IPS DF 4.7 (cell line): ENCODE results near the gene PLPPR5.
A peak's percentile ranks its signal among the peaks of the same experiment; 100 is the strongest.
"Not testable (repeated sequence)": the region's sequence is repeated elsewhere in the genome, so short reads cannot be mapped to it uniquely, and the experiment has no call there.

Source experiments
- DNase-seq: peaks from one replicate; pipeline ENCODE4 v3.0.0-alpha.2; 2013; ENCODE audit warnings: low spot score; ENCODE audit errors: extremely low read depth

PLPPR5 gene

GRCh38 chr1:99004861-99005442 is at the start of gene PLPPR5:
Gene PLPPR5, minus strand, starts transcription at chr1:99004861. Its CDS starts 190 bp downstream, at chr1:99004671.
- DNase-seq: no peak

- no peak for DNase-seq
Observed at GRCh38 chr1:99051611-99052283, 47.1 kb upstream of the PLPPR5 start.

- no peak for DNase-seq
Observed at GRCh38 chr1:99049745-99050144, 45.1 kb upstream of the PLPPR5 start.

- not testable (repeated sequence) for DNase-seq
Observed at GRCh38 chr1:99036746-99037145, 32.1 kb upstream of the PLPPR5 start.

- DNase-seq: no peak
Observed at GRCh38 chr1:99018313-99018712, 13.7 kb upstream of the PLPPR5 start.

GRCh38 chr1:99017655-99018054 is 13.0 kb upstream of the PLPPR5 start:
- no peak for DNase-seq

- DNase-seq: no peak
Observed at GRCh38 chr1:99010679-99011078, 6.0 kb upstream of the PLPPR5 start.

GRCh38 chr1:99007366-99007765 is 2.7 kb upstream of the PLPPR5 start:
- DNase-seq: no peak

GRCh38 chr1:99005537-99005942 is 879 bp upstream of the PLPPR5 start:
- DNase-seq: no peak

- no peak for DNase-seq
Observed at GRCh38 chr1:99004254-99004860, 304 bp downstream of the PLPPR5 start.

- DNase-seq: no peak
Observed at GRCh38 chr1:99003581-99004253, 944 bp downstream of the PLPPR5 start.

- DNase-seq: no peak
Observed at GRCh38 chr1:98992844-98993243, 11.8 kb downstream of the PLPPR5 start.

GRCh38 chr1:98991127-98992012 is 13.3 kb downstream of the PLPPR5 start:
- peak; percentile 60 for DNase-seq

- no peak for DNase-seq
Observed at GRCh38 chr1:98989556-98989907, 15.1 kb downstream of the PLPPR5 start.

GRCh38 chr1:98988904-98989555 is 15.6 kb downstream of the PLPPR5 start:
- no peak for DNase-seq

GRCh38 chr1:98985687-98986086 is 19.0 kb downstream of the PLPPR5 start:
- no peak for DNase-seq

- no peak for DNase-seq
Observed at GRCh38 chr1:98981917-98982513, 22.6 kb downstream of the PLPPR5 start.

- DNase-seq: no peak
Observed at GRCh38 chr1:98979463-98979862, 25.2 kb downstream of the PLPPR5 start.

- no peak for DNase-seq
Observed at GRCh38 chr1:98975810-98976209, 28.9 kb downstream of the PLPPR5 start.

- DNase-seq: no peak
Observed at GRCh38 chr1:98975113-98975512, 29.5 kb downstream of the PLPPR5 start.
